GM12878 (cell line): ENCODE data around the gene C1orf53. TPM values are rescaled to one million over a fixed set of nuclear protein-coding genes. Genes with fewer than 3 reads are reported as not detected.

Experiments
- ATAC-seq: fragments of 200-7000 bp; cut with Tn5 transposase; 3 replicates; pipeline ENCODE4 v1.9.1; 2020; ENCODE audit warnings: mild to moderate bottlenecking, moderate library complexity
- BruUV-seq: library from RNA; stranded (reverse); fragments of 400-500 nt; replicated peaks from 2 replicates; lab custom pipeline; 2021; lab: Mats Ljungman, UMichigan
- CTCF ChIA-PET: fragments of 300-600 bp; sonication (Branson Sonifier 250); formaldehyde crosslinking; extraction: SDS; loops from one replicate; lab custom pipeline; 2021; ENCODE audit warnings: inconsistent platforms; lab: Yijun Ruan, JAX
- POLR2A ChIA-PET: fragments of 350-600 bp; formaldehyde crosslinking; extraction: SDS; loops from one replicate; lab custom pipeline; 2021; ENCODE audit warnings: inconsistent platforms; lab: Charles Lee
- RAD21 ChIA-PET: fragments of 300-600 bp; sonication (Branson Sonifier 250); formaldehyde crosslinking; loops from one replicate; lab custom pipeline; 2023; ENCODE audit warnings: antibody characterized with exemption; ENCODE audit not compliant: unreplicated experiment; lab: Charles Lee
- SMC1A ChIA-PET: fragments of 300-600 bp; sonication (Branson Sonifier 250); formaldehyde crosslinking; loops from one replicate; lab custom pipeline; 2023; ENCODE audit not compliant: unreplicated experiment, uncharacterized antibody; lab: Charles Lee
- DNase-seq: peaks from one replicate; pipeline ENCODE4 v3.0.0-alpha.2; 2011; ENCODE audit warnings: low read depth, low spot score
- FAIRE-seq: peaks from 3 replicates; lab custom pipeline; 2011; peaks lifted over from hg19 to GRCh38; lab: Jason Lieb, UNC
- H2AFZ ChIP-seq: 2 replicates; pipeline ENCODE4 v1.6.0; 2011; ENCODE audit warnings: low read depth, low read length, control low read depth; ENCODE audit not compliant: control insufficient read depth
- H3K27ac ChIP-seq: 2 replicates; pipeline ENCODE4 v1.5.1; 2011; ENCODE audit warnings: control low read depth; ENCODE audit not compliant: control insufficient read depth, insufficient read depth
- H3K27me3 ChIP-seq, 2 experiments: replicated peaks in 1 of 2; 2 replicates each; pipeline versions ENCODE4 v1.6.0 to v1.6.1; 2011; ENCODE audit warnings: low read length in 1 of 2; ENCODE audit not compliant: control insufficient read depth in 2 of 2, insufficient read depth in 2 of 2
- H3K36me3 ChIP-seq, 2 experiments: 2 replicates each; pipeline ENCODE4 v1.5.1; 2011; ENCODE audit warnings: low read length in 1 of 2; ENCODE audit not compliant: control insufficient read depth in 2 of 2, insufficient read depth in 2 of 2
- H3K4me1 ChIP-seq: 2 replicates; pipeline ENCODE4 v1.6.1; 2011; ENCODE audit warnings: mild to moderate bottlenecking, low read length, moderate library complexity, mixed read lengths; ENCODE audit not compliant: control insufficient read depth, insufficient read depth
- H3K4me2 ChIP-seq: 2 replicates; pipeline ENCODE4 v1.6.0; 2011; ENCODE audit warnings: control low read depth; ENCODE audit not compliant: control insufficient read depth, insufficient read depth
- H3K4me3 ChIP-seq: fragments of 200-600 bp; sonication (generic); 2 replicates; pipeline ENCODE4 v1.5.1; 2016
- H3K79me2 ChIP-seq: 2 replicates; pipeline ENCODE4 v1.6.0; 2011; ENCODE audit warnings: low read length; ENCODE audit not compliant: control insufficient read depth, insufficient read depth
- H3K9ac ChIP-seq: 2 replicates; pipeline ENCODE4 v1.8.0; 2011; ENCODE audit warnings: low read length, control low read depth, mixed read lengths; ENCODE audit not compliant: control insufficient read depth, insufficient read depth
- H3K9me3 ChIP-seq: replicated peaks from 3 replicates; pipeline ENCODE4 v1.5.1; 2011; ENCODE audit warnings: mild to moderate bottlenecking, low read length; ENCODE audit not compliant: control insufficient read depth, insufficient read depth
- H4K20me1 ChIP-seq: 2 replicates; pipeline ENCODE4 v1.6.0; 2011; ENCODE audit not compliant: control insufficient read depth, insufficient read depth
- BACH1 ChIP-seq: fragments of 450-650 bp; IDR thresholded peaks from 2 replicates; pipeline ENCODE4 v1.6.1; 2017; ENCODE audit warnings: mild to moderate bottlenecking, borderline replicate concordance
- E2F8 ChIP-seq: fragments of 450-650 bp; IDR thresholded peaks from 2 replicates; pipeline ENCODE4 v1.6.1; 2018; ENCODE audit warnings: mild to moderate bottlenecking, low read depth, moderate library complexity; ENCODE audit not compliant: partially characterized antibody
- E4F1 ChIP-seq: fragments of 450-650 bp; IDR thresholded peaks from 2 replicates; pipeline ENCODE4 v1.6.1; 2018; ENCODE audit warnings: borderline replicate concordance, mild to moderate bottlenecking; ENCODE audit not compliant: partially characterized antibody
- GABPA ChIP-seq: IDR thresholded peaks from 2 replicates; pipeline ENCODE4 v1.6.1; 2014; ENCODE audit warnings: antibody characterized with exemption, low read depth, mild to moderate bottlenecking, inconsistent platforms
- HCFC1 ChIP-seq: fragments of 150-350 bp; IDR thresholded peaks from 2 replicates; pipeline ENCODE4 v1.6.1; 2014; ENCODE audit warnings: low read length
- HDGF ChIP-seq: fragments of 450-650 bp; IDR thresholded peaks from 2 replicates; pipeline ENCODE4 v1.6.1; 2016; ENCODE audit warnings: antibody characterized with exemption
- NBN ChIP-seq: fragments of 450-650 bp; IDR thresholded peaks from 2 replicates; pipeline ENCODE4 v1.6.1; 2016
- NFXL1 ChIP-seq: fragments of 450-650 bp; IDR thresholded peaks from 2 replicates; pipeline ENCODE4 v1.6.1; 2017; ENCODE audit warnings: antibody characterized with exemption, mild to moderate bottlenecking, borderline replicate concordance
- RAD21 ChIP-seq: IDR thresholded peaks from 2 replicates; pipeline ENCODE4 v1.6.1; 2011; ENCODE audit warnings: mild to moderate bottlenecking, low read depth, low read length, moderate library complexity; ENCODE audit not compliant: insufficient read depth
- RBBP5 ChIP-seq: fragments of 200-600 bp; sonication (generic); conservative IDR thresholded peaks from 2 replicates; pipeline ENCODE4 v1.6.1; 2016
- SUPT20H ChIP-seq: IDR thresholded peaks from 2 replicates; pipeline ENCODE4 v1.6.1; 2011; ENCODE audit warnings: low read depth, mild to moderate bottlenecking, low read length, moderate library complexity, borderline replicate concordance; ENCODE audit not compliant: control insufficient read depth
- SUZ12 ChIP-seq: fragments of 200-600 bp; sonication (generic); IDR thresholded peaks from one replicate; pipeline ENCODE4 v1.6.1; 2018; ENCODE audit warnings: antibody characterized with exemption, mild to moderate bottlenecking; ENCODE audit not compliant: unreplicated experiment
- TAF1 ChIP-seq: IDR thresholded peaks from 2 replicates; pipeline ENCODE4 v1.6.1; 2011; ENCODE audit warnings: mild to moderate bottlenecking, low read depth, low read length, borderline replicate concordance
- ZNF24 ChIP-seq: fragments of 450-650 bp; IDR thresholded peaks from 2 replicates; pipeline ENCODE4 v1.6.1; 2017; ENCODE audit warnings: antibody characterized with exemption, mild to moderate bottlenecking
- WGBS: methylation state at CpG from one replicate; pipeline ENCODE4 v1.1.6; 2016; ENCODE audit warnings: low lambda C conversion rate; ENCODE audit not compliant: insufficient replicate concordance, insufficient coverage; ENCODE audit errors: missing lambda C conversion rate; 5-methylcytosine and 5-hydroxymethylcytosine counted together
- in situ Hi-C: fragments of 300-500 bp; cut with MboI; formaldehyde crosslinking; loops from 9 replicates; pipeline ENCODE4 v1.14.3; 2018; ENCODE audit warnings: mixed read lengths
- intact Hi-C: fragments of 100-400 bp; cut with micrococcal nuclease; formaldehyde crosslinking; loops from one replicate; pipeline ENCODE4 v1.14.2; 2022; ENCODE audit not compliant: unreplicated experiment
- polyA plus RNA-seq, 11 experiments: library from polyadenylated mRNA; depleted of rRNA in 4 of 11; unstranded in 6 of 11; stranded (reverse) in 5 of 11; fragments of >200 nt; fragmentation: Nextera tagmentation in 4 of 11; fragmentation: Illumina TruSeq in 1 of 11; extraction: Ambion mirVana in 4 of 11; extraction: Trizol in 1 of 11; gene quantifications; 1 replicate in 1 of 11; 2 replicates in 10 of 11; pipeline versions ENCODE4 v1.2.1 to v1.2.3, GENCODE V29; 2011 to 2016; ENCODE audit warnings: inconsistent platforms in 2 of 11, missing spikeins in 2 of 11, low read depth in 1 of 11
- total RNA-seq, 4 experiments: library from RNA; depleted of rRNA in 3 of 4; stranded (reverse); fragments of >200 nt in 3 of 4; fragmentation: Illumina TruSeq in 1 of 4; extraction: Trizol in 1 of 4; gene quantifications; 2 replicates each; pipeline versions ENCODE4 v1.2.1 to v1.2.3, GENCODE V29; 2013 to 2021

Gene C1orf53
- total and polyA plus RNA-seq, 10 of the 15 experiments (the other 5 are each of a cell fraction or from before 2014, with no cell fraction given): 0.31 to 5.4 (median 0.59) TPM

GRCh38 chr1:197892684-197893083, 9.7 kb upstream of the C1orf53 start:
- ChIA-PET SMC1A (no interaction called here), POLR2A (no interaction called here), RAD21 (no interaction called here), CTCF (interaction anchor here (0.6 to 1.0 kb wide), 2 partner anchors 24 to 367 kb away, joined by 3 read pairs; no protein-coding TSS in a partner anchor)
- no peaks in the 10 kb centered on the region for H3K79me2 ChIP-seq
- ATAC-seq (no peak), FAIRE-seq (no peak), DNase-seq (no peak)
- no peaks in the 10 kb centered on the region for H3K4me1 ChIP-seq
- BruUV-seq: no TSS peak
- no peak for TF ChIP-seq NBN
- TF ChIP-seq BACH1: no peak
- TF ChIP-seq HDGF: no peak
- TF ChIP-seq GABPA: no peak
- no peak for TF ChIP-seq RBBP5
- no peak for TF ChIP-seq RAD21
- TF ChIP-seq TAF1: no peak
- no peak for TF ChIP-seq SUZ12
- intact Hi-C loops (no loop called here), in situ Hi-C loops (no loop called here)
- H3K27ac ChIP-seq: no peak overlapping the region
- no peaks in the 10 kb centered on the region for H3K9me3 ChIP-seq
- no peak overlapping the region for H3K9ac ChIP-seq
- no peak overlapping the region for H3K4me2 ChIP-seq
- no peak overlapping the region for H2AFZ ChIP-seq
- H4K20me1 ChIP-seq: no peaks in the 10 kb centered on the region
- no peaks in the 10 kb centered on the region for H3K36me3 ChIP-seq
- no peak overlapping the region for H3K4me3 ChIP-seq
- no peaks in the 10 kb centered on the region; a peak in 1 of 4 replicates for H3K27me3 ChIP-seq

- SMC1A ChIA-PET: no interaction called here
- H3K9ac ChIP-seq: no peak overlapping the region
- RAD21 ChIA-PET: no interaction called here
- no peak for FAIRE-seq
- no peak overlapping the region for H3K27ac ChIP-seq
- CTCF ChIA-PET: no interaction called here
- no peaks in the 10 kb centered on the region for H4K20me1 ChIP-seq
- no peak for ATAC-seq
- WGBS: 58% methylated on average over 2 of the region's 2 CpGs
- no peak overlapping the region for H3K4me2 ChIP-seq
- intact Hi-C loops: no loop called here
- no peak overlapping the region for H2AFZ ChIP-seq
- in situ Hi-C loops: no loop called here
- H3K4me1 ChIP-seq: no peaks in the 10 kb centered on the region
- BruUV-seq: no TSS peak
- no peak overlapping the region for H3K4me3 ChIP-seq
- DNase-seq: no peak
- no peaks in the 10 kb centered on the region for H3K36me3 ChIP-seq
- H3K79me2 ChIP-seq: no peaks in the 10 kb centered on the region
- H3K9me3 ChIP-seq: no peaks in the 10 kb centered on the region
- POLR2A ChIA-PET: no interaction called here
- H3K27me3 ChIP-seq: no peaks in the 10 kb centered on the region; a peak in 1 of 4 replicates
- TF ChIP-seq SUPT20H: no peak
- no peak for TF ChIP-seq NFXL1
- no peak for TF ChIP-seq ZNF24
- no peak for TF ChIP-seq TAF1
- no peak for TF ChIP-seq E4F1
- TF ChIP-seq HCFC1: no peak
- no peak for TF ChIP-seq E2F8
Observed at GRCh38 chr1:197896301-197896700, 6.1 kb upstream of the C1orf53 start.
